Body of pancreas (tissue), 4 donors: ENCODE measurements around the gene CACNA2D3. TPM values are rescaled to one million over a fixed set of nuclear protein-coding genes. Genes with fewer than 3 reads are reported as not detected.

Experiments used
- ATAC-seq: fragments of 150-250 bp; one replicate; pipeline ENCODE4 v1.9.1; 2016
- DNase-seq, 4 donors: peaks; one replicate each; pipeline ENCODE4 v3.0.0-alpha.2; 2019
- H3K27ac ChIP-seq, 4 donors: fragments of 200-600 bp; sonication (generic); 1 replicate in 3 of 4; 2 replicates in 1 of 4; pipeline versions ENCODE4 v1.5.1 to v1.6.1; 2016 to 2019; ENCODE audit warnings: mild to moderate bottlenecking in 1 of 4, mixed read lengths in 1 of 4, moderate library complexity in 1 of 4
- H3K27me3 ChIP-seq, 2 donors: fragments of 200-600 bp; sonication (generic); one replicate each; pipeline ENCODE4 v1.6.0; 2016; ENCODE audit warnings: mild to moderate bottlenecking in 1 of 2
- H3K36me3 ChIP-seq, 2 donors: fragments of 200-600 bp; sonication (generic); replicated peaks in 1 of 2; 2 replicates each; pipeline ENCODE4 v1.5.1; 2016; ENCODE audit warnings: low read depth in 2 of 2; ENCODE audit not compliant: insufficient read depth in 1 of 2
- H3K4me1 ChIP-seq: fragments of 200-600 bp; sonication (generic); one replicate; pipeline ENCODE4 v1.6.0; 2016
- H3K4me3 ChIP-seq, 2 donors: fragments of 200-600 bp; sonication (generic); 1 replicate in 1 of 2; 2 replicates in 1 of 2; pipeline ENCODE4 v1.5.1; 2016 to 2019
- H3K9me3 ChIP-seq, 3 donors: fragments of 200-600 bp; sonication (generic); 1 replicate in 2 of 3; 2 replicates in 1 of 3; pipeline ENCODE4 v1.5.1; 2016
- POLR2A ChIP-seq, 3 donors: fragments of 450-650 bp; IDR thresholded peaks; one replicate each; pipeline ENCODE4 v1.6.1; 2016; ENCODE audit warnings: antibody characterized with exemption in 3 of 3, mild to moderate bottlenecking in 2 of 3
- WGBS, 2 donors: methylation state at CpG; one replicate each; pipeline ENCODE4 v1.1.5; 2017; 5-methylcytosine and 5-hydroxymethylcytosine counted together
- intact Hi-C: fragments of 100-400 bp; cut with DNase I; formaldehyde crosslinking; loops from one replicate; pipeline ENCODE4 v1.15.1; 2023
- total RNA-seq, 2 donors: library from RNA; depleted of rRNA; stranded (reverse); fragments of >200 nt; gene quantifications; one replicate each; pipeline ENCODE4 v1.1.0, GENCODE V29; 2016
- TF ChIP-seq, protein P1 (sequence below), 7 experiments: fragments of 450-650 bp in 4 of 7; fragments of 200-600 bp in 3 of 7; sonication (generic) in 3 of 7; IDR thresholded peaks; one replicate each; pipeline ENCODE4 v1.5.1; 2016 to 2019; ENCODE audit warnings: antibody characterized with exemption in 7 of 7

CACNA2D3 gene
- total RNA-seq, 2 donors from 2014 or later: not detected

DNA sequence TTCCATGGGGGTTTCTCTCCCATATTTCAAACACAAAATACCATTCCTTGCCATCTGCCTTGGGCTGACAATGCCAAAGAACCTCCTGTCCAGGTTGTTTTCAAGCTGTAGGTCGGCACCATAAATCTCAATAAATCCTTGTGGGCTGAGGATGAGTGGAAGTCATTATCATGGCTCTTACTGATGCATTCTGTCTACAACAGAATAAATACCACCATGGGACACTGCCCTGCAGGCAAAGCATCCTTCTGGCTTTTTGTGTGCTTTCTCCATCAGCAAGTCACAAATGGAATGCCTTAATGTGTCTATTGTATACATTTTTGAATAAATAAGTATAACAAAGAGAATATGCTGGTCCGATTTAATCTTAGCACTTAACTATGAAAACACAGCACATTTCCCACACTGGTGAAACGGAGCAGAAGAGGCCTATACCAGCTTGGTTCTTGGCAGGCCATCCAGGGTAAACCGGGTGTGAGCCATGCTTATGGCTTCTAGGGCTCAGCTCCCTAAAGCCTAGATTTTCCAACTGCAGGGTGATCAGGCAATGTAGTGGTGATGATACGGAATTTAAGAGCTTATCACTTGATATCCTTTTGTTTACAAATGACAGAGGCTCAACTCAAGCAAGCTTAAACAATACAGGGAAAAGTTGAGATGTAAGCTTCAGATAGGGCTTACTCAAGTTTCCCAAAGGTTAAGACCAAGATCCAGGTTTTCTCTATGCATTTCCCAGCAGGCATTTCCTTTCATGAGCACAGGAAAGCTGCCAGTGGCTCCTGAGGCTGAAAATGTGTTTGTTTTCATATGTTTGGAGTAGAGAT lies 938.8 kb downstream of the CACNA2D3 start:
- WGBS, 2 donors: 79 to 80% methylated on average over 5 of the region's 5 CpGs
- Histone ChIP-seq H3K9me3 (no peaks in the 10 kb centered on the region), H3K36me3 (no peaks in the 10 kb centered on the region), H3K27me3 (no peaks in the 10 kb centered on the region), H3K27ac (no peak overlapping the region), H3K4me3 (no peak overlapping the region), H3K4me1 (no peaks in the 10 kb centered on the region)
- intact Hi-C loops: no loop called here
- ATAC-seq (no peak), DNase-seq (no peak)
- TF ChIP-seq, protein P1, sequence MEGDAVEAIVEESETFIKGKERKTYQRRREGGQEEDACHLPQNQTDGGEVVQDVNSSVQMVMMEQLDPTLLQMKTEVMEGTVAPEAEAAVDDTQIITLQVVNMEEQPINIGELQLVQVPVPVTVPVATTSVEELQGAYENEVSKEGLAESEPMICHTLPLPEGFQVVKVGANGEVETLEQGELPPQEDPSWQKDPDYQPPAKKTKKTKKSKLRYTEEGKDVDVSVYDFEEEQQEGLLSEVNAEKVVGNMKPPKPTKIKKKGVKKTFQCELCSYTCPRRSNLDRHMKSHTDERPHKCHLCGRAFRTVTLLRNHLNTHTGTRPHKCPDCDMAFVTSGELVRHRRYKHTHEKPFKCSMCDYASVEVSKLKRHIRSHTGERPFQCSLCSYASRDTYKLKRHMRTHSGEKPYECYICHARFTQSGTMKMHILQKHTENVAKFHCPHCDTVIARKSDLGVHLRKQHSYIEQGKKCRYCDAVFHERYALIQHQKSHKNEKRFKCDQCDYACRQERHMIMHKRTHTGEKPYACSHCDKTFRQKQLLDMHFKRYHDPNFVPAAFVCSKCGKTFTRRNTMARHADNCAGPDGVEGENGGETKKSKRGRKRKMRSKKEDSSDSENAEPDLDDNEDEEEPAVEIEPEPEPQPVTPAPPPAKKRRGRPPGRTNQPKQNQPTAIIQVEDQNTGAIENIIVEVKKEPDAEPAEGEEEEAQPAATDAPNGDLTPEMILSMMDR (IDR thresholded peaks at IDR 0.05): no peak

DNA sequence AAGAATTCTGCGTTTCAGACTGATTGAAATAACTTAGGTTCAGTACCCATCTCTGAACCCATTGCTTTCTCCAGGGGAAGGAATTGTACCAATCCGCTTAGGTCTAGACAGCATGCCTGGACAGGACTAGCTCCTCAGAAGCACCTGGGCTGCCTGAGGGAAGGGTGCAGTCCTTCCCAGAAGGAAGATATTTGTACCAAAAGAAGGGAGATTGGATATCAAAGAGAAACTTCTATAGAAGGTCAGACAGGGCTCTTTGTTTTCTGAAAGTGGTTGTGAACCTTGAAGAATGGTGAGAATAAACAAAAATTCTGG lies 939.3 kb downstream of the CACNA2D3 start:
- intact Hi-C loops: no loop called here
- Histone ChIP-seq H3K9me3 (no peaks in the 10 kb centered on the region), H3K27ac (no peak overlapping the region), H3K4me1 (no peaks in the 10 kb centered on the region), H3K4me3 (no peak overlapping the region), H3K36me3 (no peaks in the 10 kb centered on the region), H3K27me3 (no peaks in the 10 kb centered on the region)
- TF ChIP-seq, protein P1 (IDR thresholded peaks at IDR 0.05): no peak
- no peak for TF ChIP-seq POLR2A (IDR thresholded peaks at IDR 0.05)
- no peak for DNase-seq
- ATAC-seq: no peak
- WGBS, 2 donors: 48 to 50% methylated on average over 2 of the region's 2 CpGs

DNA sequence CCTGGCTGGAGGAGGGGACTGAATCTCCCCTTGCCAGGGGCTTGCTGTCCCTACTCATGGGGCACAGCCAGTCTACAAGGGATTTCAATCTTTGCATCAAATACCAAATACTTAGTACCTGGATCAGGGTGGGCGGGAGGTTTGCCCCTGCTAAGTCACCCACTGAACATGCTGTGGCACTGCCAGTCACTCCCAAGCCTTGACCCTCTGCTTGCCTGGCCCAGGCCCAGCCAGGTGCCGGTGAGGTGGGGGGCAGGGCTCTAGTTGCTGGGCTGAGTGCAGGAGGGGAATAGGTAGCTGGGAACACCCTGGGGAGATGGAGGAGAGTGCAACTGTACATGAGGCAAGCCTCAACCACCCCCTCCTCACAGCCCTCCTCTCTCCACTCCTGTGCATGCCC lies 941.8 kb downstream of the CACNA2D3 start:
- no peak for TF ChIP-seq POLR2A (IDR thresholded peaks at IDR 0.05)
- TF ChIP-seq, protein P1 (IDR thresholded peaks at IDR 0.05): no peak
- no peak for DNase-seq
- H3K4me3 ChIP-seq: no peak overlapping the region
- H3K9me3 ChIP-seq: no peaks in the 10 kb centered on the region
- H3K27me3 ChIP-seq: no peaks in the 10 kb centered on the region
- no peak for ATAC-seq
- 91 to 100% methylated on average over 1 to 2 of the region's 2 CpGs for WGBS, 2 donors
- H3K4me1 ChIP-seq: no peaks in the 10 kb centered on the region
- intact Hi-C loops: no loop called here
- no peaks in the 10 kb centered on the region for H3K36me3 ChIP-seq
- H3K27ac ChIP-seq: no peak overlapping the region

DNA sequence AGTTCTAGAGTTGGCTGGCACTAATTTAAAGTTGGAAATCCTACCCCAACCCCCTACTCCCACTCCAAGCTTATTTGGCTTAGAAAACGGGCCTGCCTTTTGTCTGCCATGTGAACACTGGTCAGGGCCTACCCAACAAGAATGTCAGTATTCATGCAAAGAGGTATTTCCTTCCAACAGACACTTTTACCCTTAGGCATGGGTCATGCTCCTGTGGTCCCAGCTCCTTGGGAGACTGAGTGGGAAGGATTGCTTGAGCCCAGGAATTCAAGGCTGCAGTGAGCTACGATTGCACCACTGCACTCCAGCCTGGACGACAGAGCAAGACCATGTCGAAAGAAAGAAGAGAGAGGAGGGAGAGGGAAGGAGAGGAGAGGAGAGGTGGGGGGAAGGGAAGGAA lies 943.0 kb downstream of the CACNA2D3 start:
- Histone ChIP-seq H3K4me1 (no peaks in the 10 kb centered on the region), H3K9me3 (no peaks in the 10 kb centered on the region), H3K27me3 (no peaks in the 10 kb centered on the region), H3K27ac (no peak overlapping the region), H3K36me3 (no peaks in the 10 kb centered on the region), H3K4me3 (no peak overlapping the region)
- ATAC-seq: no peak
- DNase-seq: no peak
- WGBS, 2 donors: 73 to 82% methylated on average over 4 of the region's 4 CpGs
- intact Hi-C loops: no loop called here
- TF ChIP-seq POLR2A (IDR thresholded peaks at IDR 0.05): no peak
- TF ChIP-seq, protein P1 (IDR thresholded peaks at IDR 0.05): no peak

DNA sequence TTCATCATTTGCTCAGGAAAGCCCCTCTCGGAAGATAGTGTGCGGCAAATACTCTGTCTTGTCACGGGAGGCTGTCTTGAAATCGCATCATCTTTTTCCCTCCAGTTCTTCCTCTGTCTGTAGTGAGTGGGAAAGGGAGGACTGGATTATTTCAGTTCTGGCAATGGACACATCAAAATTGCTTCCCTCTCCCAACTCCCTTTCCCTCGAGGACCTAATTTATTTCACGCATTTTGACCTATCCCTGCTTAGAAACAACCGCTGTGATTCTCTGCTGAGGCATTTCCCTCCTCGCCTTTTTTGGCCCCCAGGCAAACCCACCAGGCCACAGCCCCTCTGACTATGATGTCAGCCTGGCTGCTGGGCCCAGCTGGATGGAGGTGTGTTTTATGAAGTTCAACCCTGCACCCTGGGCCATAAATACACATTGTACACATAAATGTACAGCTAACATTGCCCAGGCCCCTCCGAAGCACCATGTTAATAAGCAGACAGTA lies 944.2 kb downstream of the CACNA2D3 start:
- H3K36me3 ChIP-seq: no peaks in the 10 kb centered on the region
- H3K4me1 ChIP-seq: no peaks in the 10 kb centered on the region
- no peaks in the 10 kb centered on the region for H3K27me3 ChIP-seq
- TF ChIP-seq, protein P1 (IDR thresholded peaks at IDR 0.05): no peak
- TF ChIP-seq POLR2A (IDR thresholded peaks at IDR 0.05): no peak
- no peak overlapping the region for H3K27ac ChIP-seq
- ATAC-seq (no peak), DNase-seq (no peak)
- no peaks in the 10 kb centered on the region for H3K9me3 ChIP-seq
- intact Hi-C loops: no loop called here
- no peak overlapping the region for H3K4me3 ChIP-seq
- WGBS, 2 donors: 67 to 80% methylated on average over 9 of the region's 9 CpGs
